ENCODE results near the gene AGO3. TPM values are rescaled to one million over a fixed set of nuclear protein-coding genes. Genes with fewer than 3 reads are reported as not detected.

Gene AGO3
- total RNA-seq, 2 donors from 2014 or later, result 19.4 to 32.7 TPM

GRCh38 chr1:36108314-36108713 lies 177.4 kb downstream of the AGO3 start:
- no peak overlapping the region for H3K27ac ChIP-seq
- no peaks in the 10 kb centered on the region for H3K9me3 ChIP-seq
- intact Hi-C loops (cut with DNase I), result no loop called here
- no peak for TF ChIP-seq CTCF (IDR thresholded peaks at IDR 0.05)
- TF ChIP-seq POLR2A (IDR thresholded peaks at IDR 0.05), result no peak
- TF ChIP-seq POLR2AphosphoS5 (IDR thresholded peaks at IDR 0.05), result no peak
- no peaks in the 10 kb centered on the region for H3K27me3 ChIP-seq (replicated peaks; ENCODE audit: insufficient read depth)
- 44% methylated on average over 14 of the region's 14 CpGs for WGBS
- no peak overlapping the region for H3K4me3 ChIP-seq
- DNase-seq (ENCODE audit: low spot score), result peak; percentile 33
- no peaks in the 10 kb centered on the region for H3K36me3 ChIP-seq
- no peaks in the 10 kb centered on the region for H3K4me1 ChIP-seq (replicated peaks)

GRCh38 chr1:36109041-36109679 lies 178.3 kb downstream of the AGO3 start:
- Histone ChIP-seq H3K27me3 (replicated peaks; ENCODE audit: insufficient read depth) (no peaks in the 10 kb centered on the region), H3K36me3 (no peaks in the 10 kb centered on the region), H3K4me1 (replicated peaks) (no peaks in the 10 kb centered on the region), H3K27ac (no peak overlapping the region), H3K4me3 (no peak overlapping the region), H3K9me3 (no peaks in the 10 kb centered on the region)
- peak; percentile 65 for DNase-seq (ENCODE audit: low spot score)
- intact Hi-C loops (cut with DNase I), result no loop called here
- 51% methylated on average over 11 of the region's 11 CpGs for WGBS
- TF ChIP-seq CTCF (IDR thresholded peaks at IDR 0.05) (no peak), POLR2AphosphoS5 (IDR thresholded peaks at IDR 0.05) (peak; percentile 44), POLR2A (IDR thresholded peaks at IDR 0.05) (no peak)

- H3K9me3 ChIP-seq, result no peaks in the 10 kb centered on the region
- no peak overlapping the region for H3K4me3 ChIP-seq
- intact Hi-C loops (cut with DNase I), result no loop called here
- no peak for DNase-seq (ENCODE audit: low spot score)
- H3K36me3 ChIP-seq, result no peaks in the 10 kb centered on the region
- H3K27ac ChIP-seq, result no peak overlapping the region
- 47% methylated on average over 4 of the region's 4 CpGs for WGBS
- no peaks in the 10 kb centered on the region for H3K27me3 ChIP-seq (replicated peaks; ENCODE audit: insufficient read depth)
- TF ChIP-seq POLR2AphosphoS5 (IDR thresholded peaks at IDR 0.05), result no peak
- no peak for TF ChIP-seq CTCF (IDR thresholded peaks at IDR 0.05)
- TF ChIP-seq POLR2A (IDR thresholded peaks at IDR 0.05), result no peak
- H3K4me1 ChIP-seq (replicated peaks), result no peaks in the 10 kb centered on the region
Observed at GRCh38 chr1:36111151-36111550, 180.2 kb downstream of the AGO3 start.

- no peak overlapping the region for H3K27ac ChIP-seq
- no peaks in the 10 kb centered on the region for H3K4me1 ChIP-seq (replicated peaks)
- 91% methylated on average over 9 of the region's 9 CpGs for WGBS
- intact Hi-C loops (cut with DNase I), result no loop called here
- H3K27me3 ChIP-seq (replicated peaks; ENCODE audit: insufficient read depth), result no peaks in the 10 kb centered on the region
- no peaks in the 10 kb centered on the region for H3K36me3 ChIP-seq
- no peaks in the 10 kb centered on the region for H3K9me3 ChIP-seq
- TF ChIP-seq POLR2AphosphoS5 (IDR thresholded peaks at IDR 0.05) (no peak), POLR2A (IDR thresholded peaks at IDR 0.05) (no peak), CTCF (IDR thresholded peaks at IDR 0.05) (no peak)
- no peak overlapping the region for H3K4me3 ChIP-seq
- DNase-seq (ENCODE audit: low spot score), result no peak
Observed at GRCh38 chr1:36112823-36113222, 181.9 kb downstream of the AGO3 start.

- no peak for TF ChIP-seq POLR2AphosphoS5 (IDR thresholded peaks at IDR 0.05)
- no peak for TF ChIP-seq CTCF (IDR thresholded peaks at IDR 0.05)
- no peak for TF ChIP-seq POLR2A (IDR thresholded peaks at IDR 0.05)
- intact Hi-C loops (cut with DNase I), result no loop called here
- no peaks in the 10 kb centered on the region for H3K36me3 ChIP-seq
- H3K4me1 ChIP-seq (replicated peaks), result no peaks in the 10 kb centered on the region
- no peak overlapping the region for H3K4me3 ChIP-seq
- H3K27ac ChIP-seq, result peak overlapping the region in 1 of 2 donors; percentile 57
- H3K27me3 ChIP-seq (replicated peaks; ENCODE audit: insufficient read depth), result no peaks in the 10 kb centered on the region
- 67% methylated on average over 5 of the region's 5 CpGs for WGBS
- H3K9me3 ChIP-seq, result no peaks in the 10 kb centered on the region
- DNase-seq (ENCODE audit: low spot score), result no peak
Observed at GRCh38 chr1:36114371-36114770, 183.5 kb downstream of the AGO3 start.
